HG03565 (cell line): ENCODE data around the gene STX17.

Experiments used
- ATAC-seq: cut with Tn5 transposase; IDR thresholded peaks from one replicate; pipeline ENCODE4 v1.9.1; 2021; ENCODE audit warnings: mild to moderate bottlenecking, moderate library complexity; ENCODE audit not compliant: unreplicated experiment

The STX17 gene

GRCh38 chr9:99905833-99906402, 536 bp upstream of the STX17 start:
- no peak for ATAC-seq

DNA sequence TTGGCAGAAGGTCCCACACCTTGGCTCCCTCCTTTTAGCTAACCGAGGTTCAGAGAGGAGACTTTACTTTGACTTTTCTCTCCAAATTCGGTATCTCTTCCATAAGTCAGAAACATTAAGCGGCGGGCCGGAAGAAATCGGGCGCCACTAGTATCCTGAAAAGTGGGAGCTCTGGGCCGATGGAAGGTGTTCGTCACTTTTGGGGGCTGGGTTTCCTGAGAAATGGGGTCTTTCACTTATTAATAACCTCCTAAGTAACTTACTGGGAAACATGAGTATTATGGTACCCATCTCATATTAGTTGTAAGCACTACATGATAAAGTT, 716 bp downstream of the STX17 start:
- ATAC-seq: no peak

GRCh38 chr9:99911600-99911999, 5.1 kb downstream of the STX17 start:
- ATAC-seq: no peak

- no peak for ATAC-seq
These were observed 10.2 kb downstream of the STX17 start for GRCh38 chr9:99916650-99917049.

- ATAC-seq: no peak
These were observed 11.7 kb downstream of the STX17 start for GRCh38 chr9:99918134-99918533.

GRCh38 chr9:99919930-99920329, 13.5 kb downstream of the STX17 start:
- ATAC-seq: no peak

- ATAC-seq: no peak
These were observed 15.6 kb downstream of the STX17 start for GRCh38 chr9:99921875-99922710.

DNA sequence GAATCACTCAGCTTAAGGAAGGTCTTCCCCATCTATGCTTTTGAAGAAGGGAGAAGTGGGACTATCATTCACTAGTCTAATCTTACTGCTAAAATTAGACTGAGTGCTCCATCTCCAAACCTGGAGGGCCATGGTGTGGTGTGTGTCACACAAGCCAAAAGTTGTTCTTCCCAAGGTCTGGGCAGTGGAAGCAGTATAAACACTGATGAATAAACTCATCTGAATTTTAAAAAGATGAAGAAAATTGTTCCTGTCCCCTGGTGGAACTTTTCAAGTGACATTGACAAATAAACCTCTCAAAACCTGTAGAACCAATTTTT, 16.2 kb downstream of the STX17 start:
- no peak for ATAC-seq

- ATAC-seq: no peak
These were observed 19.1 kb downstream of the STX17 start for GRCh38 chr9:99925541-99925940.

- ATAC-seq: no peak
These were observed 23.2 kb downstream of the STX17 start for GRCh38 chr9:99929652-99930051.

- no peak for ATAC-seq
These were observed 24.8 kb downstream of the STX17 start for GRCh38 chr9:99931155-99931840.

DNA sequence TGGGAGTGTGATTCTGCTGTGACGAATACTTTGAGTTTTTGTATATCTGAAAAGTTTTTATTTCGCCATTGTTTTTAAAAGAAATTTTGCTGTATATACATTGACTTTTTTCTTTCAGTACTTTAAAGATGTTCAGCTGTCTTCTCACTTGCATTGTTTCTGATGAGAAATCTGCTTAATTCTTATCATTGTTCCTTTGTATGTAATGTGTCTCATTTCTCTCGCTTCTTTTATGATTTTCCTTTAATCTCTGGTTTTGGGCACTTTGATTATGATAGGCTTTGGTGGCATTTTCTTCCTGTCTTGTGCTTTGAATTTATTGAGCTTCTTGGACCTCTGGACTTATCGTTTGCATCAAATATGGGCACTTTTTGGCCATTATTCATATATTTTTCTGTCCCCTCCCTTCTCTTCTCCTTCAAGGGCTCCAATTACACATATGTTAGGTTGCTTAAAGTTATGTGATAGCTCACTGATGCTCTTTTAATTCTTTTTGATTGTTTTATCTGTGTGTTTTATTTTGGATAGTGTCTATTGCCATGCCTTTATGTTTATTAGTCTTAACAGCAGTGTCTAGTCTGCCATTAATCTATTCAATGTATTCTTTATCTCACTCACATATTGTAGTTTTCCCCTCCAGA, 30.6 kb downstream of the STX17 start:
- ATAC-seq: no peak

DNA sequence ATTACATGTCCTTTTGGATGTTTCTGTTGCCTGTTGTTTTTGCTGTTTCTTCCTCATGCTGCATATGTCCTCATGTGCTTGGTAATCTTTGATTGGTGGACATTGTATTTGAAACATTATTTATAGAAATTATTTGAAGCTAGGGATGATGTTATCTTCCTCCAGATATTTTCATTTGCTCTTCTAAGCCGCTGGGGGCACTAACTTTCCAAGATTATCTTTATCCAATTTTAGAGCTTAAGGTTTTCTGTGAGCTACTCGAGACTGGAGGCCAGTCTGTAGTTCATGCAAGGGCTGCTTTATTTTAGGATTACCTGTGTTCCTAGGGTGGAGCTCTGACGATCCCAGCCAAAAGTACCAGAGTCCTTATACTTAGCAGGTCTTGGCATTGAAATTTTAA, 40.9 kb downstream of the STX17 start:
- ATAC-seq: no peak

DNA sequence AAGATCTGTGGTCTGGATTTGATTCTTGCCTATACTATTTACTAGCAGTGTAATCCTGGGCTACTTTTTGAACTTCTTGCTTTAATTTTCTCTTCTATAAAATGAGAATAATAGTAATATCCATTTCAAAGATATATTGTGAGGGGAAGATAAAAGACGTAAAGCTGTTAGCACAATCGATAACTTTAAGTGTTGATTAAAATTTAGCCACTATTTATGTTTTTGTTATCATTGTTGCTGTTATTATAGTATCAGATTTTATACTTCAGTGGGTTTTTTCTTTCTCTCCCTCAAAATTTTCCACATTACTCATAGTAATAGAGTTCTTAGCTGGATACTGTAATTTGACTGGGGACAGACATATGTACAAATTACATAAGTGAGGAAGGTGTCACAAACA, 42.0 kb downstream of the STX17 start:
- ATAC-seq: no peak

- ATAC-seq: no peak
These were observed 42.4 kb downstream of the STX17 start for GRCh38 chr9:99948896-99949295.

- peak; percentile 37 for ATAC-seq
These were observed 47.5 kb downstream of the STX17 start for GRCh38 chr9:99953861-99954507.

GRCh38 chr9:99954819-99955218, 48.4 kb downstream of the STX17 start:
- ATAC-seq: peak; percentile 52

GRCh38 chr9:99955606-99956005, 49.2 kb downstream of the STX17 start:
- no peak for ATAC-seq

GRCh38 chr9:99962680-99963261, 56.3 kb downstream of the STX17 start:
- no peak for ATAC-seq

DNA sequence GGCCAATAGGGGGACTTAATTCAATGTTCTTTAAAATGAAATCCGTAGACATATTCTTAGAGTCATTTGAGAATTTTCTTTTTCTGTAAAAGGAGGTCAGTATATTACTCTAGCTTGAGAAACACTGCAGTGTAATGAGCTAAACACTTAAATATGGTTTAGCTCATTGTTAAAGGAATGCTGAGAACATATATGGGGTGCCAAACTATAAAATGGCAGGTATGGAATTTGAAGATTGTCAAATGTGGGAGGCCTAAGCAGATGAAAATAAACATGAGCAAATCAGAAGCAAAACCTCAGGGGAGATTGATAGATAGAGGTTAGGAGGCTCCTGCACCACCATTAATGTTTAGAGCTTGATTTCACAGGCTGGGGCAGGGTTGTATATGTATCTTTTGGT, 57.9 kb downstream of the STX17 start:
- ATAC-seq: no peak

DNA sequence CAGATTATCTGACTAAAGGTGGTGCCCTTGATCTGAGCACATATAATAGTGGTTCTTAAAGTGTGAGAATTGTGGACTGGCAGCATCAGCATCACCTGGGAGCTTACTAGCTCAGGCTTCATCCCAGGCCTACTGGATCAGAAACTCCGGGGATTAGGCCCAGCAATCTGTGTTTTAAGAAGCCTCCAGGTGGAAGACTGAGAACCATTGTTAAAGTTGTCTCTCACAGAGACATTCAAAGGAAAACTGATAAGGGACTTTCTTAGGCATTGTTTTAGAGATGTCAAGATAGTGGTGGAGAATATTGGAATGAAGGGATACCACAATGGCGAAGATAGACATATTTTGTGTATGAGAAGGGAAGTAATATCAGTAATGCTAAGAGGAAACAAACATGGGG, 59.5 kb downstream of the STX17 start:
- no peak for ATAC-seq
